Prostate gland (tissue), 2 donors: Measurements from ENCODE around the gene ABCC2.

Experiments
- POLR2A ChIP-seq: fragments of 450-650 bp; IDR thresholded peaks from one replicate; pipeline ENCODE4 v1.6.1; 2016; ENCODE audit warnings: antibody characterized with exemption, mild to moderate bottlenecking
- POLR2AphosphoS5 ChIP-seq: sonication (generic); formaldehyde crosslinking; IDR thresholded peaks from one replicate; pipeline ENCODE4 v1.6.1; 2017; ENCODE audit warnings: antibody characterized with exemption
- TF ChIP-seq, protein P1 (sequence below), 4 experiments: fragments of 200-600 bp in 2 of 4; fragments of 450-650 bp in 2 of 4; sonication (generic) in 2 of 4; IDR thresholded peaks; 1 replicate in 3 of 4; 2 replicates in 1 of 4; pipeline ENCODE4 v1.5.1; 2016 to 2019; ENCODE audit warnings: antibody characterized with exemption in 4 of 4, mild to moderate bottlenecking in 2 of 4, moderate library complexity in 2 of 4

DNA sequence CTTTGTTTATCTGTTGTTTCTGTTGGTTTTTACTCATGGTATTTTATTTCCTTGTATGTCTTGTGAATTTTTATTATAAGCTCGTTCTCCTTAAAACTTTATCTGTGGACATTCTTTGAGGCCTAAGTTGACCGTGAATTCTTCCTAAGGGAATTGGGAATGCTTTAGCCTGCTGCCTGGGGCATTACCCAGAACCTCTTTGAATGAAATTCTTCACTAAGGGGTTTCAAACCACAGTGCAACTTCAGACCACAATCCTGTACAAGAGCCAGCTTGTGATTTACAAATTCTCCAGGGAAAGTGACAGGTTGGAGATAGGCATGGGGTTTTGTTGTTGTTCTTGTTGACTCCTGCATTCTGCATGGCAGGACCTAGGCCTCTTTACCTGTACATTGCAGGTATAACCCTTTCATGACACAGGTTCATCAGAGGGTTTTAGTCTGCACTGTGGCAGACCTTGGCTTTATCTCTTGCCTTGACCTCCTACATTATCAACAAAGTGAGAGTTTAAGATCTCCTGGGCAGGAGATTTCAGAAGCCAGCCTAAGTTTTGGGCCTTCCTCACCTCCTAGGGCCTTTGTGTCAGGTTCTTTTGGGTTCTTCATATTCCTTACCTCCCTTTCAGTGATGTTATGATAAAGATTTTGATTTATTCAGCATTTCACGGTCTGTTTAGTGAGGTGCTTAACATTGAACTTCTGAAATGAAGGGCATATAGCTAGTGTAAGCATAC is 70.2 kb downstream of the ABCC2 start:
- TF ChIP-seq, protein P1, sequence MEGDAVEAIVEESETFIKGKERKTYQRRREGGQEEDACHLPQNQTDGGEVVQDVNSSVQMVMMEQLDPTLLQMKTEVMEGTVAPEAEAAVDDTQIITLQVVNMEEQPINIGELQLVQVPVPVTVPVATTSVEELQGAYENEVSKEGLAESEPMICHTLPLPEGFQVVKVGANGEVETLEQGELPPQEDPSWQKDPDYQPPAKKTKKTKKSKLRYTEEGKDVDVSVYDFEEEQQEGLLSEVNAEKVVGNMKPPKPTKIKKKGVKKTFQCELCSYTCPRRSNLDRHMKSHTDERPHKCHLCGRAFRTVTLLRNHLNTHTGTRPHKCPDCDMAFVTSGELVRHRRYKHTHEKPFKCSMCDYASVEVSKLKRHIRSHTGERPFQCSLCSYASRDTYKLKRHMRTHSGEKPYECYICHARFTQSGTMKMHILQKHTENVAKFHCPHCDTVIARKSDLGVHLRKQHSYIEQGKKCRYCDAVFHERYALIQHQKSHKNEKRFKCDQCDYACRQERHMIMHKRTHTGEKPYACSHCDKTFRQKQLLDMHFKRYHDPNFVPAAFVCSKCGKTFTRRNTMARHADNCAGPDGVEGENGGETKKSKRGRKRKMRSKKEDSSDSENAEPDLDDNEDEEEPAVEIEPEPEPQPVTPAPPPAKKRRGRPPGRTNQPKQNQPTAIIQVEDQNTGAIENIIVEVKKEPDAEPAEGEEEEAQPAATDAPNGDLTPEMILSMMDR (IDR thresholded peaks at IDR 0.05), result no peak
- TF ChIP-seq POLR2A (no peak), POLR2AphosphoS5 (no peak)
